Measurements from ENCODE around the gene EEF1AKMT3. TPM values are rescaled to one million over a fixed set of nuclear protein-coding genes. Genes with fewer than 3 reads are reported as not detected.

EEF1AKMT3 gene
- total and polyA plus RNA-seq, 9 of the 15 experiments (the other 6 are each of a cell fraction or from before 2014, with no cell fraction given), result 4.1 to 17.2 (median 7.9) TPM

DNA sequence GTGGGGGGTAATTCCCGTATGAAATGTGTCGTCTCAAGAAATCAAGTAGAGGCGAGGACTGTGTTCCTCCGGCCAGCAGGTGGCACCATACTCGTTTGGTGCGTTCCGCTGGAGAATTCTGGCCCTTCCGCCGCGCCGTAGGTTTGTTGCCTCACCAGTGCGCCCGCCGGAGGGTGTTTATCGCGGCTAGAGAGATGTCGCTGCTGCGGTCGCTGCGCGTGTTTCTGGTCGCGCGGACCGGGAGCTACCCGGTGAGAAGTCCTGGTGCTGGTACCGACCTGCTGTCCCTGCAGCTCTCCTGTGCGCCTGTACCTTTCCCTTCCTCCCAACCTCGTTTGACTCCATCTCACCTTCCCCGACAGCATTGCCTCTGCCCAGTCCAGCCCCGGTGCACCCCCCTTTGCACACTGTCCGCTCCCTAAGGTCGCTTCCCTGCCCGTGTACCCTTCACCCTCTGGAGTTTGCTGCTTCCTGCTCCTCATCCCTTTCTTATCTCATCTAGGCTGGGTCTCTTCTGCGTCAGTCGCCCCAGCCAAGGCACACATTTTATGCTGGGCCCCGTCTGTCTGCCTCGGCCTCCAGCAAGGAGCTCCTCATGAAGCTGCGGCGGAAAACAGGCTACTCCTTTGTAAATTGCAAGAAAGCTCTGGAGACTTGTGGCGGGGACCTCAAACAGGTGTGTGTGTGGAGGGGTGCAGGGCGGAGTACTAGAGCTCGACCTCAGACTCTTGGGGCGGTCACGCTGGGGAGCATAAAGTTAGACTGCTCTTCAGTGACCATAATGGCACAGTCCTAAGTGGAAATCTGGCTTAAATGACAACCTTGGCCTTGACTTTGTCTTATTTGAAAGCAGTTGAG lies 10.4 kb downstream of the EEF1AKMT3 start, which contains the start of gene TSFM (continued):
- TF ChIP-seq POLR2G (IDR thresholded peaks at IDR 0.05; ENCODE audit: low read depth, low read length) (peak; percentile 96), ASH1L (IDR thresholded peaks at IDR 0.05; ENCODE audit: borderline replicate concordance, low read depth, partially characterized antibody) (no peak), SRSF1 (IDR thresholded peaks at IDR 0.05; ENCODE audit: low read depth, low read length) (no peak), SIX5 (IDR thresholded peaks at IDR 0.05; ENCODE audit: borderline replicate concordance in 1 of 2, insufficient read depth in 1 of 2, low read depth in 1 of 2, low read length in 2 of 2) (peak; percentile 26 to 37; a peak in 1 of 4 replicates), SLC30A9 (CRISPR knock-in tag; IDR thresholded peaks at IDR 0.05) (no peak), NONO (IDR thresholded peaks at IDR 0.05; ENCODE audit: low read depth in 2 of 2, low read length in 1 of 2) (peak in 1 of 2 experiments; percentile 90; a peak in 2 of 4 replicates), ZBED1 (IDR thresholded peaks at IDR 0.05) (peak; percentile 65), DNMT1 (IDR thresholded peaks at IDR 0.05) (peak; percentile 76; the same call in 1 of the 2 replicates), HMG20A (CRISPR knock-in tag; conservative IDR thresholded peaks at IDR 0.05) (no peak), PRMT5 (CRISPR knock-in tag; IDR thresholded peaks at IDR 0.05) (no peak), NCOA4 (IDR thresholded peaks at IDR 0.05; ENCODE audit: partially characterized antibody) (no peak), CHD2 (IDR thresholded peaks at IDR 0.05; ENCODE audit: low read depth, low read length) (0 out of 2 replicates have a peak, but pooled peaks have one; percentile 23), LEF1 (IDR thresholded peaks at IDR 0.05) (no peak; the same call in 1 of the 2 replicates), GTF2F1 (IDR thresholded peaks at IDR 0.05; ENCODE audit: low read depth, low read length) (0 out of 2 replicates have a peak, but pooled peaks have one; percentile 76), EHMT2 (IDR thresholded peaks at IDR 0.05) (no peak), SMAD4 (CRISPR knock-in tag; conservative IDR thresholded peaks at IDR 0.05) (peak; percentile 21; the same call in 1 of the 2 replicates), ATF1 (CRISPR knock-in tag; IDR thresholded peaks at IDR 0.05) (peak; percentile 59), ATF1 (tag; IDR thresholded peaks at IDR 0.05) (peak; percentile 95), ZNF3 (CRISPR knock-in tag; IDR thresholded peaks at IDR 0.05) (no peak), PHB (CRISPR knock-in tag; IDR thresholded peaks at IDR 0.05) (no peak), GATA2 (CRISPR knock-in tag; IDR thresholded peaks at IDR 0.05) (no peak), SRSF3 (IDR thresholded peaks at IDR 0.05; ENCODE audit: insufficient read depth, low read length) (no peak), ARHGAP35 (IDR thresholded peaks at IDR 0.05; ENCODE audit: partially characterized antibody) (no peak), CHD4 (IDR thresholded peaks at IDR 0.05; ENCODE audit: insufficient read depth, insufficient replicate concordance, low read depth, low read length, poor library complexity, severe bottlenecking) (no peak), STAT5A (IDR thresholded peaks at IDR 0.05; ENCODE audit: borderline replicate concordance, low read length) (peak; percentile 43; the same call in 1 of the 2 replicates)
- TF ChIP-seq, protein P1, sequence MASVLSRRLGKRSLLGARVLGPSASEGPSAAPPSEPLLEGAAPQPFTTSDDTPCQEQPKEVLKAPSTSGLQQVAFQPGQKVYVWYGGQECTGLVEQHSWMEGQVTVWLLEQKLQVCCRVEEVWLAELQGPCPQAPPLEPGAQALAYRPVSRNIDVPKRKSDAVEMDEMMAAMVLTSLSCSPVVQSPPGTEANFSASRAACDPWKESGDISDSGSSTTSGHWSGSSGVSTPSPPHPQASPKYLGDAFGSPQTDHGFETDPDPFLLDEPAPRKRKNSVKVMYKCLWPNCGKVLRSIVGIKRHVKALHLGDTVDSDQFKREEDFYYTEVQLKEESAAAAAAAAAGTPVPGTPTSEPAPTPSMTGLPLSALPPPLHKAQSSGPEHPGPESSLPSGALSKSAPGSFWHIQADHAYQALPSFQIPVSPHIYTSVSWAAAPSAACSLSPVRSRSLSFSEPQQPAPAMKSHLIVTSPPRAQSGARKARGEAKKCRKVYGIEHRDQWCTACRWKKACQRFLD (CRISPR knock-in tag; IDR thresholded peaks at IDR 0.05), result no peak
- TF ChIP-seq, protein P2, sequence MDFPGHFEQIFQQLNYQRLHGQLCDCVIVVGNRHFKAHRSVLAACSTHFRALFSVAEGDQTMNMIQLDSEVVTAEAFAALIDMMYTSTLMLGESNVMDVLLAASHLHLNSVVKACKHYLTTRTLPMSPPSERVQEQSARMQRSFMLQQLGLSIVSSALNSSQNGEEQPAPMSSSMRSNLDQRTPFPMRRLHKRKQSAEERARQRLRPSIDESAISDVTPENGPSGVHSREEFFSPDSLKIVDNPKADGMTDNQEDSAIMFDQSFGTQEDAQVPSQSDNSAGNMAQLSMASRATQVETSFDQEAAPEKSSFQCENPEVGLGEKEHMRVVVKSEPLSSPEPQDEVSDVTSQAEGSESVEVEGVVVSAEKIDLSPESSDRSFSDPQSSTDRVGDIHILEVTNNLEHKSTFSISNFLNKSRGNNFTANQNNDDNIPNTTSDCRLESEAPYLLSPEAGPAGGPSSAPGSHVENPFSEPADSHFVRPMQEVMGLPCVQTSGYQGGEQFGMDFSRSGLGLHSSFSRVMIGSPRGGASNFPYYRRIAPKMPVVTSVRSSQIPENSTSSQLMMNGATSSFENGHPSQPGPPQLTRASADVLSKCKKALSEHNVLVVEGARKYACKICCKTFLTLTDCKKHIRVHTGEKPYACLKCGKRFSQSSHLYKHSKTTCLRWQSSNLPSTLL (IDR thresholded peaks at IDR 0.05), result no peak

All from K562 (cell line).